Stimulated activated CD8-positive, alpha-beta memory T cell treated with anti-CD3 and anti-CD28 coated beads, Interleukin-12 subunit alpha, Interleukin-12 subunit beta, amount 100 ng/mL, for 1 hour (primary cell): ENCODE results near the gene ANXA6.
"Not testable (repeated sequence)": the region's sequence is repeated elsewhere in the genome, so short reads cannot be mapped to it uniquely, and the experiment has no call there.

ENCODE experiments used
- DNase-seq: peaks from one replicate; pipeline ENCODE4 v3.0.0-alpha.2; 2020; ENCODE audit warnings: low read depth

Gene ANXA6

GRCh38 chr5:151157426-151158286 lies at the start of gene ANXA6:
ANXA6 (minus strand) TSS chr5:151157779; CDS start chr5:151147901, 9,878 bp downstream.
- DNase-seq: peak; percentile 44

GRCh38 chr5:151205411-151205810 lies 47.8 kb upstream of the ANXA6 start:
- no peak for DNase-seq

GRCh38 chr5:151204051-151204450 lies 46.5 kb upstream of the ANXA6 start:
- no peak for DNase-seq

GRCh38 chr5:151202381-151203139 lies 45.0 kb upstream of the ANXA6 start:
- DNase-seq: no peak

GRCh38 chr5:151200913-151201595 lies 43.5 kb upstream of the ANXA6 start:
- DNase-seq: no peak

GRCh38 chr5:151199581-151200185 lies 42.1 kb upstream of the ANXA6 start:
- no peak for DNase-seq

GRCh38 chr5:151198861-151199260 lies 41.3 kb upstream of the ANXA6 start:
- no peak for DNase-seq

GRCh38 chr5:151197291-151197600 lies 39.7 kb upstream of the ANXA6 start:
- not testable (repeated sequence) for DNase-seq

- no peak for DNase-seq
Measured at GRCh38 chr5:151196556-151197290, 39.1 kb upstream of the ANXA6 start.

GRCh38 chr5:151195622-151196021 lies 38.0 kb upstream of the ANXA6 start:
- no peak for DNase-seq

GRCh38 chr5:151192626-151193025 lies 35.0 kb upstream of the ANXA6 start:
- no peak for DNase-seq

- DNase-seq: no peak
Measured at GRCh38 chr5:151191661-151192060, 34.1 kb upstream of the ANXA6 start.

- DNase-seq: no peak
Measured at GRCh38 chr5:151189151-151189550, 31.6 kb upstream of the ANXA6 start.

- DNase-seq: no peak
Measured at GRCh38 chr5:151186538-151186937, 29.0 kb upstream of the ANXA6 start.

GRCh38 chr5:151186052-151186451 lies 28.5 kb upstream of the ANXA6 start:
- no peak for DNase-seq

GRCh38 chr5:151184316-151185042 lies 26.9 kb upstream of the ANXA6 start:
- no peak for DNase-seq

- no peak for DNase-seq
Measured at GRCh38 chr5:151183456-151184245, 26.1 kb upstream of the ANXA6 start.

- no peak for DNase-seq
Measured at GRCh38 chr5:151182976-151183375, 25.4 kb upstream of the ANXA6 start.

GRCh38 chr5:151182524-151182900 lies 24.9 kb upstream of the ANXA6 start:
- DNase-seq: no peak
